PC-9 (cell line): Measurements from ENCODE around the gene VSIG4.

Experiments
- EZH2 ChIP-seq: fragments of 200-600 bp; sonication (generic); IDR thresholded peaks from 2 replicates; pipeline ENCODE4 v1.8.0; 2017; ENCODE audit warnings: antibody characterized with exemption, low read depth
- TF ChIP-seq, protein P1 (sequence below): fragments of 200-600 bp; sonication (generic); conservative IDR thresholded peaks from 2 replicates; pipeline ENCODE4 v1.6.1; 2017; ENCODE audit warnings: mixed run types, antibody characterized with exemption, mild to moderate bottlenecking, moderate library complexity

DNA sequence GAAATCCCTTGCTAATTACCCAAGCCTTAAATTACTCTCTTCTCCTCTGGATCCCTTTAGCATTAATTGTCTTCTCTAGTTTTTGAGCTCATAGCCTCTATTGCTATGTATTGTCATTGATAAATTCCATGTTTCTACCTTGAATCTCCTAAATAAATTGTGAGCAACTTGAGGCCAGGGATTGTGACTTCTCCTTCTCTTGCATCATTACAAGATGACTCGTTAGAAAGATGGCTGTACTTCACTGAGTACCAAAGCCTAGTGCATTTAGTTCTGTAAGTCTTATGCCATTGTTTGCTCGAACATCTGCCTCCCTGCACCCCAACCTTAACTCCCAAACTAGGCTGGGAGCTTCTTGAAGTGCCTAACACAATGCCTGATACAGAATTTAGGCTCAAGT, 15.3 kb downstream of the VSIG4 start:
- TF ChIP-seq, protein P1, sequence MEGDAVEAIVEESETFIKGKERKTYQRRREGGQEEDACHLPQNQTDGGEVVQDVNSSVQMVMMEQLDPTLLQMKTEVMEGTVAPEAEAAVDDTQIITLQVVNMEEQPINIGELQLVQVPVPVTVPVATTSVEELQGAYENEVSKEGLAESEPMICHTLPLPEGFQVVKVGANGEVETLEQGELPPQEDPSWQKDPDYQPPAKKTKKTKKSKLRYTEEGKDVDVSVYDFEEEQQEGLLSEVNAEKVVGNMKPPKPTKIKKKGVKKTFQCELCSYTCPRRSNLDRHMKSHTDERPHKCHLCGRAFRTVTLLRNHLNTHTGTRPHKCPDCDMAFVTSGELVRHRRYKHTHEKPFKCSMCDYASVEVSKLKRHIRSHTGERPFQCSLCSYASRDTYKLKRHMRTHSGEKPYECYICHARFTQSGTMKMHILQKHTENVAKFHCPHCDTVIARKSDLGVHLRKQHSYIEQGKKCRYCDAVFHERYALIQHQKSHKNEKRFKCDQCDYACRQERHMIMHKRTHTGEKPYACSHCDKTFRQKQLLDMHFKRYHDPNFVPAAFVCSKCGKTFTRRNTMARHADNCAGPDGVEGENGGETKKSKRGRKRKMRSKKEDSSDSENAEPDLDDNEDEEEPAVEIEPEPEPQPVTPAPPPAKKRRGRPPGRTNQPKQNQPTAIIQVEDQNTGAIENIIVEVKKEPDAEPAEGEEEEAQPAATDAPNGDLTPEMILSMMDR, result no peak
- no peak for TF ChIP-seq EZH2
